ENCODE results near the gene NME7.

Gene NME7

GRCh38 chr1:169085911-169086310 is 281.7 kb downstream of the NME7 start:
- no peak overlapping the region for H3K4me3 Mint-ChIP-seq
- no peak overlapping the region for H3K27ac Mint-ChIP-seq
- H3K27me3 Mint-ChIP-seq, result no peaks in the 10 kb centered on the region
- no peaks in the 10 kb centered on the region for H3K9me3 Mint-ChIP-seq
- no peaks in the 10 kb centered on the region for H3K4me1 Mint-ChIP-seq (ENCODE audit: low read depth)
- H3K36me3 Mint-ChIP-seq (ENCODE audit: low read depth), result no peaks in the 10 kb centered on the region

Data from stimulated activated naive CD8-positive, alpha-beta T cell treated with anti-CD3 and anti-CD28 coated beads, Interleukin-15, Interleukin-2, amounts not matched to agents 100 ng/mL and 50 ng/mL, for 24 hours (primary cell).